ENCODE results near the gene BCKDHA.

DNA sequence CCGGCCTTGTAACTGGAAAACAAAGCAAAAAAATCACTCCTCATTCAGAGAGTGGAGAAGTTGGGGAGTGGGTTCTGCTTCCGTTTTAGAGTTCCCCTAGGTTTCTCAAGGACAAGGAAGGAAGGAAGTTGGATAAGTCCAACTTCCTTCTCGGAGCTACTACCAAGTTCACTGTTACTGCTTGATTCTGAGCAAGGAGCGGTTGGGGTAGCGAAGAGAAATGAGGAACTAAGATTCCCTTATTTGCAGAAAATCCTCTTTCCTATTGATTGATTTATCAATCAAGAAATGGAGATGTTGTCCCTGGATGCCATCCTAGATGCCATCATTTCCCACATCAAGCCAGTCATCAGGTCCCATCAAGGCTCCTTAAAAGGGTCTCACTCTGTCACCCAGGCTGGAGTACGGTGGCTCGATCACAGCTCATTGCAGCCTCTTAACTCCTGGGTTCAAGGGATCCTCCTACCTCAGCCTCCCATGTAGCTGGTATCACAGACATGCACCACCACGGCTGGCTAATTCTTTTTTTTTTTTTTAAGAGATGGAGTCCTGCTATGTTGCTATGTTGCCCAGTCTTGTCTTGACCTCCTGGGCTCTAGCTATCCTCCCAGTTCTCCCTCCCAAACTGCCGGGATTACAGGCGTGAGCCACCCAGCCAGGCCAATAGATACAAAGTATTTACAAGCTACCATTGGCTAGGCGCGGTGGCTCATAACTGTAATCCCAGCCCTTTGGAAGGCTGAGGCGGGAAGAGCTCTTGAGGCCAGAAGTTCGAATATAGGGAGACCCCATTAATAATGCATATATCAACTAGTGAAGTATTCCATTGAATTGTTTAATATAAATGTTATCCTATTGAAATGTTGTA is 32.9 kb upstream of the BCKDHA start:
- TF ChIP-seq, protein P1, sequence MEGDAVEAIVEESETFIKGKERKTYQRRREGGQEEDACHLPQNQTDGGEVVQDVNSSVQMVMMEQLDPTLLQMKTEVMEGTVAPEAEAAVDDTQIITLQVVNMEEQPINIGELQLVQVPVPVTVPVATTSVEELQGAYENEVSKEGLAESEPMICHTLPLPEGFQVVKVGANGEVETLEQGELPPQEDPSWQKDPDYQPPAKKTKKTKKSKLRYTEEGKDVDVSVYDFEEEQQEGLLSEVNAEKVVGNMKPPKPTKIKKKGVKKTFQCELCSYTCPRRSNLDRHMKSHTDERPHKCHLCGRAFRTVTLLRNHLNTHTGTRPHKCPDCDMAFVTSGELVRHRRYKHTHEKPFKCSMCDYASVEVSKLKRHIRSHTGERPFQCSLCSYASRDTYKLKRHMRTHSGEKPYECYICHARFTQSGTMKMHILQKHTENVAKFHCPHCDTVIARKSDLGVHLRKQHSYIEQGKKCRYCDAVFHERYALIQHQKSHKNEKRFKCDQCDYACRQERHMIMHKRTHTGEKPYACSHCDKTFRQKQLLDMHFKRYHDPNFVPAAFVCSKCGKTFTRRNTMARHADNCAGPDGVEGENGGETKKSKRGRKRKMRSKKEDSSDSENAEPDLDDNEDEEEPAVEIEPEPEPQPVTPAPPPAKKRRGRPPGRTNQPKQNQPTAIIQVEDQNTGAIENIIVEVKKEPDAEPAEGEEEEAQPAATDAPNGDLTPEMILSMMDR (IDR thresholded peaks at IDR 0.05 in 4 of 5, conservative IDR thresholded peaks at IDR 0.05 in 1 of 5): no peak
- TF ChIP-seq POLR2A (IDR thresholded peaks at IDR 0.05): no peak

Measured in gastrocnemius medialis (tissue), 4 donors.